ENCODE measurements around the gene FSTL5. TPM values are rescaled to one million over a fixed set of nuclear protein-coding genes. Genes with fewer than 3 reads are reported as not detected.

FSTL5 gene
- total and polyA plus RNA-seq, 2 of the 8 experiments (the other 6 are each of a cell fraction or from before 2014, with no cell fraction given), result 0.09 to 0.32 TPM

- TF ChIP-seq JUN (IDR thresholded peaks at IDR 0.05; ENCODE audit: low read depth, low read length) (no peak), TEAD4 (IDR thresholded peaks at IDR 0.05; ENCODE audit: low read depth, low read length) (no peak), SRF (IDR thresholded peaks at IDR 0.05; ENCODE audit: low read depth, low read length) (no peak), EZH2 (IDR thresholded peaks at IDR 0.05; ENCODE audit: low read depth, low read length, severe bottlenecking) (no peak), BACH1 (IDR thresholded peaks at IDR 0.05; ENCODE audit: low read length) (no peak), ATF2 (IDR thresholded peaks at IDR 0.05; ENCODE audit: low read length) (no peak), RXRA (IDR thresholded peaks at IDR 0.05; ENCODE audit: insufficient read depth, low read depth, low read length) (no peak), TAF7 (optimal IDR thresholded peaks at IDR 0.05; ENCODE audit: borderline replicate concordance, low read depth, low read length) (no peak), GTF2F1 (IDR thresholded peaks at IDR 0.05; ENCODE audit: borderline replicate concordance, low read depth, low read length) (no peak), SIX5 (IDR thresholded peaks at IDR 0.05; ENCODE audit: low read depth, low read length) (no peak)
Observed at GRCh38 chr4:161948026-161948770, 215.6 kb downstream of the FSTL5 start (continued).

Data from H1 (cell line).